HG03469 (cell line): ENCODE results near the gene SC5D.

ENCODE experiments used
- ATAC-seq: cut with Tn5 transposase; IDR thresholded peaks from one replicate; pipeline ENCODE4 v1.9.1; 2021; ENCODE audit warnings: mild to moderate bottlenecking, moderate library complexity, moderate number of reproducible peaks; ENCODE audit not compliant: unreplicated experiment

The SC5D gene, protein sequence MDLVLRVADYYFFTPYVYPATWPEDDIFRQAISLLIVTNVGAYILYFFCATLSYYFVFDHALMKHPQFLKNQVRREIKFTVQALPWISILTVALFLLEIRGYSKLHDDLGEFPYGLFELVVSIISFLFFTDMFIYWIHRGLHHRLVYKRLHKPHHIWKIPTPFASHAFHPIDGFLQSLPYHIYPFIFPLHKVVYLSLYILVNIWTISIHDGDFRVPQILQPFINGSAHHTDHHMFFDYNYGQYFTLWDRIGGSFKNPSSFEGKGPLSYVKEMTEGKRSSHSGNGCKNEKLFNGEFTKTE

DNA sequence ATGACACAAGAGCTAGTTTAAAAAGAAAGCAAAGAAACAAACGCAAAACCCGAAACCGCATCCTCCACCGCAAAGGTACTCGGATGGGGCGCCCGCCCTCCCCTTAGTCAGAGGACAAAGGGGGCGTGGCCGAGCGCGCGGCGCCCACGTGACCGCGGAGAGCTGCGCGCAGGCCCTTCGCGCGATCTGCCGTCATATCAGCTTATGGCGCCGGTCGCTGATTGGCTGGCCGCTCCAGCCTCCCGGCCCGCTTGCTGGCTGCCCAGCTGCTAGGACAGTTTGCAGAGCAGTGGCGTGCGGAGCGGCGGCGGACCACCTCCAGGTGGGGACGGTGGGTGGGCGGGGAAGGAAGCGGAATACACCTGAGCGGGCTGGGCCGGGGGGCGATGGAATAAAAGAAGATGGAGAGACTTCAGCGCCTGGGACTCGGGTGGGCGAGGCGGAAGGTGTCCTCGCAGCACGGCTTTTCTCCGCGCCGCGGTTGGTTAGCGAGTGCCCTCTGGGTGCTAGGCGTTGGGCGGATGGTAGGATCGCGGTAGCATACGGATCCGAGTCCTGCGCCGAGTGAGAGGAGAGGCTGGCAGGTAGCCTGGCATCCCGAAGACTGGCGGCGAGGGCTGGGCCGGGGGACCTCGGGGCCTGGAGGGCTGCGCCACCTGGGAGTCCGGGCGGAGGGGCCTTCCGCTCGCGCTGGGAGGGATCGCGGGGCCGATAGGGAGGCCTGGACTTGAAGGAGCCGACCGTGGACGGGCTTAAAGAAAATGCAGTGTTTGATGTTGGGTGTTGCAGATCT lies at the start of gene SC5D:
TSS of gene SC5D (plus strand) at position 277 of the 793 bp plus-strand sequence. CDS start 10,605 bp downstream, outside the sequence.
- peak; percentile 88 for ATAC-seq

DNA sequence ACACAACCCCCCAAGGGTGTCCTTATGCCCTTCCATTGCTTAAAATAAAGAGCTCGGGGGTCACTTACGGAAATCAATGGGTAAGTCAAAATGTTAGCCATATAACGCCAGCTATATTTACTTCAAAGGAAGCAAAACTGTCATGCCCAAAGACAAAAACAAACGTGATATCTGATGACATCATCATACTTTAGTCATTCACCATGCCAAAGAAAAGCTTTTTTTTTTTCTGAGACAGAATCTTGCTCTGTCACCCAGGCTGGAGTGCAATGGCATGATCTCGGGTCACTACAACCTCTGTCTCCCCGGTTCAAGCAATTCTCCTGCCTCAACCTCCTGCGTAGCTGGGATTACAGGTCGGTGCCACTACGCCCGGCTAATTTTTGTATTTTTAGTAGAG lies 47.7 kb upstream of the SC5D start:
- ATAC-seq: no peak

DNA sequence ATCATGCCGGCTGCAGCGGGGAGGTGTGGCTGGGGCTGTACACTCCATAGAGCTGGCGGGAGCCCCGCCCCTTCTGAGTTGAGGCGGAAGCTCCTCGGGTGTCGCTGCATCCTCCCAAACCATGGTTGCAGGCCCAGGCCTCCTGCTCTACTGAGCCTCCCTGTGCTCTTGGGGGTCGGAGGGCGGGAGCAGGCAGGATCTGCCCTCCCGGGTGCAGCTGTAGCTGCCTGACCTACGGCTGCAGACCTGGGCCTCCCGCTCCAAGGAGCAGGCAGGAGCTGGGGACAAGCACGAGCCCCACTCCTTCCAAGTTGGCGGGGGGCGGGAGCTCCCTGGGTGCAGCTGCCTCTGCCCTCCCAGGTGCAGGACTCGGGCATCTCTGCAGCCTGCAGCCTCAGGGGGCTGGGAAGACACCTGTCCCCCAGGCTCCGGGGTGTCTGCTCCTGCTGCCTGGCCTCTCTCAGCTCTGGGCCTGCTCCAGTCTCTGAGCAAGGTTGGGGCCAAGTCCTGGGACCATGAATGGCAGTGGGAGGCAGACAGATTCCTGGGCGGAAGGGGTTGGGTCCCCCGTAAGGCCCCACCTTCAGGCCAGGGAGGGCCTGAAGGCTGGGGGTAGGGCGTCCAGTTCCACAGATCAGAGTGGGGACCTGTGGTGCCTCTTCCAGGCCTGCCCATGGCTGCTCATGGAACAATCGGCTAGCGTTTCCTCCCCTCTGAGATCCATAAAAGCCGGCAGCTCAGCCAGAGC lies 46.4 kb upstream of the SC5D start:
- no peak for ATAC-seq

DNA sequence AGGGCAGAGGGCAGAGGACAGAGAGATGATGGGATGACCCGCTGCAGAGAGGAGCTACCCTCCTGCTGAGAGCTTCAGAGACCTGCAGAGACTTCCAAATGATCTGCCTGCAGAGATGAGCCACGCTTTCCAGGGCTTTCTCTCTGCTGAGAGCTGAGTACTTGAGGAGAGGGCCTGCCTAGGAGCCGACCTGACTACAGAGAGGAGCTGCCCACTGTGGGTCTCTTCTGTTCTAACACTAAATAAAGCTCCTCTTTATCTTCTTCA lies 45.9 kb upstream of the SC5D start:
- no peak for ATAC-seq

DNA sequence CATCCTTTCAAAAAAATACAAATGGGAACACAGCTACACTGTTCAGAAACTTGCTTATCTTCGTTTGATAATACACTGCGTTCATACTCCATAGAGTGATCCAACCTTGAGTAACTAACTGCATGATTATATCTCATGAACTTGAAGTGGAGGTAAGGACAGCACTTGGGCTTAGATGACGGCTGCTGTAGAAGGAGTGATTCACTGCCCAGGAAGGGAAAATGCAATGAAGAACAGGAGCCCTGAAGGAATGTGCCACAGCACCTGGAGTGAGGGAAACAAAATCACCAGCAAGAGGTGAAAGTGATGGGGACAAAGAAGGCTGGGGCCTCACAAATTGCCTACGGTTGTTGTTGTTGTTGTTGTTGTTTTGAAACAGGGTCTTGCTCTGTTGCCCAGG lies 44.1 kb upstream of the SC5D start:
- no peak for ATAC-seq

DNA sequence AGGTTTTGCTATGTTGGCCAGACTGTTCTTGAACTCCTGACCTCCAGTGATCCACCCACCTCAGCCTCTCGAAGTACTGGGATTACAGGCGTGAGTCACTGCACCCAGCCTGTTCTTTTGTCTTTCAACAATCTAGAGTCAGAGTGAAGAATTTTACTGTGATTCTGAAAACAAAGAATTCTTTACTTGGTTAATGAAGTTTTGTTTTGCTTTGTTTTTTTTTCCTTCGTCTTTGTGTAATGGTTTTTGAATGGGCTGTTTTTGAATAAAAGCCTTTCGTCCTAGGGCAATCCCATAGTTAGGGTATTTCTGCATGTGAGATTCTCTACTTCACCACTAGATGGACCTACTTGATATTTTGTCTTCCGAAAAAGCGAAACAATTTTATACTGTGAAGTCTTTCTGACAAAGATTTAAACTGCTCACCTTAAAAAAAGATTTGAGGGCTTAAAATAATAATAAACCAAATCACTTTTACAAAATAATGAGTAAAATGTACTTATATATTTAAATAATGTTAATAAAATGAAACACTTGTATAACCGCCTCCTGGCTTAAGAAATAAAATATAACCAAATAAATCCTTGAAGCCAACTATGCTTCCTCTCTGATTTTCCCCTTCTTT lies 43.4 kb upstream of the SC5D start:
- ATAC-seq: no peak

DNA sequence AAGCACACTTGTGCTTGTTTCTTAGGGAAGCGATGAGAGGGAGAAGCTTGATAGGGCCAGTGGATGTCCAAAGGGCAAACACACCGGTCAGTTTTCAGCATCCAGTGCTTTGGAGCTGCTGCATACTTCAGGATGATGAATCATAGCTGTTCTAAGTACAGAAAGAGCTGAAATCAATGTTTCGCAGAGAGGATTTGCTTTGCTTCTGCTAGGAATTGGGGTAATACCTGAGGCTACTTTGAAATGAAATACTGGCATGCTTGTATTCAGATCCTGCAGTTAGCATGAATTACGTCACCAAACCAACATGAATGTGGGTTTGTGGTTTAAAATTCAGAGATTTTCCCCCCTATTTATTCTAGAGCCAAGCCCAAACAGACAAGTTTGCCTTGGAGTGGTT lies 41.7 kb upstream of the SC5D start:
- ATAC-seq: no peak

DNA sequence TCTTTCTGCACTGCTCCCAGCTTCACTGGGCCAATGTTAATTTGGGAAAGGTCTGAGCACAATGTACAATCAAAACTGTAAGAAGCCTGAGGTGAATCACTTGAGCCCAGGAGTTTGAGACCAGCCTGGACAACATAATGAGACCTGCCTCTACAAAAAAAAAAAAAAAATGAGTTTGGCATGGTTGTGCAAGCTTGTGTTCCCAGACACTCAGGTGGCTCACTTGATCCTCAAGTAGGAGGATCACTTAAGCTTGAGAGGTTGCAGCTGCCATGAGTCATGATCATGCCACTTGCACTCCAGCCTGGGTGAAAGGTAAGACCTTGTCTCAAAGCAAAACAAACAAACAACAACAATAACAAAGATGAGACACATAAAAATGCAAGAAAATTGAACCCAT lies 38.6 kb upstream of the SC5D start:
- ATAC-seq: no peak

DNA sequence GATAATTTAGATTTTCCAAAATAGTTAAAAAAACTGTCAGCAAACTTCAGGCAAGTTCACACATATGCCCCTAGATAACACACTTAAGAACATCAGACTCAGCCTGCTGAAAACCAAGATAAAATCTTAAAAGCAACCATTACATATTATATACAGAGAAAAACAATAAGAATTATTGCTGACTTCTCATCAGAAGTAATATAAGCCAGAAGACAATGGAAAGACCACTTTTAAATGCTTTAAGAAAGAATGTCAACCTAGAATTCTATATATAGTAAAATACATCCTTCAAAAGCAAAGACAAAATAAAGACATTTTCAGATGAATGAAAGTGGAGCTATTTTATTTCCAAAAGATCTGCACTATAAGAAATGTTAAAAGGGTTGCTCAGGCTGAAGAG lies 37.8 kb upstream of the SC5D start:
- ATAC-seq: no peak

DNA sequence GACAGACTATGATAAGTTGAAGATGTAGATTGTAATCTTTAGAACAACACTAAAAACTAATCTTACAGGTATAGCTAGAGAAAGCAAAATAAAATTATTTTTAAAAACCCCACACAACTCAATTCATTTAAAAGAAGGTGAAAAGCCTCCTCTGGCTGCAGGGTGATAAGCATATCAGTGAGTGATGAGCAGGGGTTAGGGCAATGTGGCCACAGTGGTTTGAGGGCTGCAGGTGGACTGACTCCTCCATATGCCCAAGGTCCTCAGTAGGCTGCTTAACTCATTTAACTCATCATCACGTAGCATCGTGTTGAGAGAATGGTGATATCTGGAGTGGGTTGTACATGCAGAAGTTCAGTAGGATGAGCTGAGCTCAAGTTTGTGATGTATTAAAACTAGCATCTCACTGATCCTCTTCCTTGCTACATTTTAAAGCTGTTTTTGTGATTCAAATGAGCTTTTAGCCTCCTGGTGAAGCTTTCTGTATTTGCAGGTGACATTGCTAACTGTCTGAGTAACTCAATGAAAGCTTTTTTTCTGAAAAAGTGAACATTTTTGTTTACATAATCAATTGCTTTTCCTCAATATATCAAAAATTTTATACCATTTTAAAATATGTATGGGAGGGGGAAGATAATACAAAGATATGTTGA lies 37.0 kb upstream of the SC5D start:
- no peak for ATAC-seq

DNA sequence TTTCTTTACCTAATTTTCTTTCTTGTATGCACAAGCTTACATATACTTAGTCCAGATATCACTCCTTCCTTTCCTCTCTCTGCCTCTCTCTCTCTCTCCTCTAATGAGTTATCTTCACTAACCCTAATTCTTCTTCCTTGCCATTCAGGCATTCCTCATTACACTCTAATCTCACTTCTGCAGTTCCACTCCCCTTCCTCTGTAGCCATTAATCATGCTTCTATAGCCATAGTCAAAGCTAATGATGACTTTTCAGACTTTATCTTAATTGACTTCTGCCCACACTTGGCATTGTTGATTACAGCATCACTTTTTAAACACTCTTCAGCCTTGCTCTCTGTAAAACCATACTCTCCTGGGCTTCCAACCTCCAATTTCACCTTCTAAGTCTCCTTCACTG lies 35.3 kb upstream of the SC5D start:
- ATAC-seq: no peak

DNA sequence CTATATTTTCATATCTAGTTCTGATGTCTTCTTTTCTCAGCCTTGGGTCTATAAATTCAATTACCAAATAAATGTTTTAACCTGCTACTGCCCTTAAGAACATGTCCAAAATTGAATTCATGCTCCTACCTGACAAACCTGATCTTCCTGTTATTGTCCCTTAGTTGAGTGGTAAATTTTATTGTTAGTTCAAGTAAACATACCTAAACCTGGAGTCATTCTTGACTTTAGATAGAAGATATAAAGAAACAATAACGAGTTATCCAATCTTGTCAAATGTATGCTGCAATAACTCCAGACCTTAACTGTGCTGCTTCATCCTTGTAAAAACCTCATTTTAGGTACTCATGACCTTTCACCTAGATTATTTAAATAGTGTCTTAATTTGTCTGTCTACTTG lies 34.6 kb upstream of the SC5D start:
- ATAC-seq: no peak

DNA sequence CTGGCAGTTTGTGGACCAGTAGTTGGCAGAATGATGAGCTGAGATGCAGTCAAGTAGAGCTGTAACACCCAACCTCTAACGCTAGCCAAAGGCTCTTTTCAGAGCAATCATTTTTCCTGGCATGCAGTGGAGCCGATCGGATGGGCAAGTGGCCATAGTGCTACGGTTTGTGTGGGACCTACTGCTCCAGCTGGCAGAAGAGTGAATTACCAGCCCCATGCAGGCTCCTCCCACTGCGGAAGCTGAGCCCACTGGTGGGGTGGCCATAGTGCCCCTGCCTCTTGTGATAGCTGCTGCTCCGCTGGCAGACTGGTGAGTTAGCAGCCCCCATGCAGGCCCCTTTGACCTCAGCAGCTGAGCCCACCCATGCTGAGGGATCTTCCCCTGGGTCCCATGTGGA lies 27.0 kb upstream of the SC5D start:
- ATAC-seq: no peak

DNA sequence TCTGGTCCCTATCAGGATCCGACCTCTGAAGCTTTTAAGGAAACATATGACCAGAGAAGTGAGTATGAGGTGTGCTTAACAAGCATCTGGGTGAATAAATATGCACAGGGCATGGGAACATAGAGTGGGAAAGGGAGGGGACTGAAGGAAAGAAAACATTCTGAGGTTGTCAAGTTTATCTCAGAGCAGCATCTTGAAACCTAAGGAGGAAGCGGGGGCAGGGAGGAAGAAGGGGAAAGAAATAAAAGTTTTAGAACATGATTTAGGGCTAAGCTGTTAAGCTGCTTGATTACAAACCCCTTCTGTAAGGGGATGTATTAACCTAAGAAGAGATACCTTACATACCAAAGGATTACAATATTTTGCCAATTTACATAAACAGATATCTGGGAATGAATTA lies 24.0 kb upstream of the SC5D start:
- ATAC-seq: no peak

DNA sequence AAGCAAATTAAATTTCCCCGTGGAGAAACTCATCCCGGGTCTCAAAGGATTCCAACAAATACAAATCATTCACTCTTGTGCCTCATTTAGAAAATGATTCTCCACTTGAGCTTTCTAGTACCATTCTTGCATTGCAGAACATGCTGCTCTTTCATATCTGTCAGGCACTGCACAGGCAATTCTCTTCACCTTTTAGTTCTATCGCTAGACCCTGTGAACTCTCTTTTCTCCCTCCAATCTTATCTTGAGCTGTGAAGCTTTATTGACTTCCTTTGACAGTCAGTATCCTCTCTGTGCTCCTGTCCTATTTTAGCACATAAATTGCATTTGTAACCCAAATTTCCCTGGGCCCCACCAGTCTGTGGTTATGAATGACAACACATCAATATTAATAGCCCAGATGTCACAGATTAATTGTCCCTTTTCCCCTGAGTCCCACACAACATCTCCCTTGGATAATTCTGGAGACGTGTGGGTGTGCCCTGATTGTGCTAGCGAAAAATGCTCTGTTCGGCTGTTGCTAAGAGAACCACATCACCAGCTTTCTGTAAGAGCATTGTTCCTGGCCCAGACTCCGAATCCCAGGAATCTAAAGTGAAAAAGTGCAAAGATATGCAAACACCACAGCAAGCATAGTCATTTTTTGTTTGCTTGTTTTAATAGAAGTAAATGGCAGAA lies 22.4 kb upstream of the SC5D start:
- no peak for ATAC-seq

DNA sequence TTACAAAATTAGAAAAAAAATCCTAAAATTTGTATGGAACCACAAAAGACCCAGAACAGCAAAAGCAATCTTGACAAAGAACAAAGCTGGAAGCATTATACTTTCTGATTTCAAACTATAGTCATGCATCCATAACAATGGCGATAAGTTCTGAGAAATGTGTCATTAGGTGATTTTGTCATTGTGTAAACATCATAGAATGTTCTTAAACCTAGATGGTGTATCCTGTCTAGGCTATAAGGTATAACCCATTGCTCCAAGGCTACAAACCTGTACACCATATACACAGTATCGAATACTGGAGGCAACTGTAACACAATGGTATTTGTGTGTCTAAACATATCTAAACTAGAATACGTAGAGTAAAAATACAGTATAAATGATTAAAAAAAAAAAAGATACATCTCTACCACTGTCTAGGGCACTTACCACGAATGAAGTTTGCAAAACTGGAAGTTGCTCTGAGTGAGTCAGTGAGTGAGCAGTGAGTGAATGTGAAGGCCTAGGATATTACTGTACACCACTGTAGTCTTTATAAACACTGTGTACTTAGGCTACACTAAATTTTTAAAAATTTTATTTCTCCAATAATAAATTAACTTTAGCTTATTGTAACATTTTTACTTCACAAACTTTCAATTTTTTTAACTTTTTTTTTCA lies 18.1 kb upstream of the SC5D start:
- ATAC-seq: no peak

DNA sequence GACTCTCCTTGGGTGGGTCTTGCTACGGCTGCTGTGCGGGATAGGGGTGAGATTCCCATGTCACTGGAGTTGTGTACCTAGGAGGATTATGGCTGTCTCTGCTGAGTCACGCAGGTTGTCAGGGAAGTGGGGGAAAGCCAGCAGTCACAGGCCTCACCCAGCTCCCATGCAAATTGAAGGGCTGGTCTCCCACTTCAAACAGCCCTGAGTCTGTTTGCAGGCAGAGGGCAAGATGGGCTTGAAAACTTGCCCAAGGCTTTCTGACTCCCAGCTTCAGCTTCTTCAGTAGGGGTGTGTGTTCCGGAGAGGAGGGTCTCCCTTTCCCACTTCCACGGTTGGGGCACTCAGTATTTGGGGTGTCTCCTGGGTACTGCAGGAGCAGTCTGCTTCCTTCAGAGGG lies 10.9 kb upstream of the SC5D start:
- no peak for ATAC-seq

DNA sequence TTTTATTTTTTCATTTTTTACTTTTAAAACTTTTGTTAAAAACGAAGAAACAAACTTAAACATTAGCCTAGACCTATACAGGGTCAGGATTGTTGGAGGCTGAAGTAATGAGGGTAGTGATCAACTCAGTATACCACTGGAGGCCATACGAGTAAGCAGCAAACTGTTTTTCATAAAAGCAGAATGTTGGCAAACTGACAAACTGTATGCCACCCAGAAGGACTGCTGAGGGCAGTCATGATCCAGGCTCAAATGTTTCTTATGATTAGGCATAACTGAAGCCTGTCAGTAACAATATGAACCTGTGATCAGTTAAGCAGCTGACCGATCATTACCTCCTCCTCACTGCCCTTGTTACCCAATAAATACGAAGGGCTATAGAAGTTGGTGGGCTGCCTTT lies 10.2 kb upstream of the SC5D start:
- no peak for ATAC-seq

DNA sequence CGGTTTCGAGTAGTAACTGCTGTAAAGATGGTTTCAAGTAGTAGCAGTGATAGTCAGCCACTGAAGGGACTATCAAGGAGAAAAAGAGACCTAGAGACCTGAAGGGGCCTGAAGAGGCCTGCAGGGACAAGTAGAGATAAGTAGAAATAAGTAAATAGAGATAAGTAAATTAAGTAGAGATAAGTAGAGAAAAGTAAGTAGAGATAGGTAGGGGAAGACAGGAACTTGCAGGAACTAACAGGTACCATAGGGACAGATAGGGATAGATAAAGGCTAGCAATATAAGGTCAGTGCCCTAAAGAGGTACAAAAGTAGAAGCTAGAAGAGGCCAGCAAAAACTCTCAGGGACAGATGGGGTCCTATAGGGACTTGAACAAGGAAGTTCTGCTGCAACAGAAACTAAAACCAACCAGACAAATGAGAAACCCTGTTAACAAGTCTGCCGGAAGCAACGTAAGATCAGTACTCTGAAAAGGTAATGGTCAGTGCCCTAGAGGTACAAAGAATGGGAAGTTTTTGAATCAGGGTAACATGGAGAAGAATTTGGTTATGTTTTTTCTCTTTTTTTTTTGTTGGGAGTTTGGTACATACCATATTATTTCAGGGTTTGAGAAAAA lies 9.6 kb upstream of the SC5D start:
- ATAC-seq: no peak

DNA sequence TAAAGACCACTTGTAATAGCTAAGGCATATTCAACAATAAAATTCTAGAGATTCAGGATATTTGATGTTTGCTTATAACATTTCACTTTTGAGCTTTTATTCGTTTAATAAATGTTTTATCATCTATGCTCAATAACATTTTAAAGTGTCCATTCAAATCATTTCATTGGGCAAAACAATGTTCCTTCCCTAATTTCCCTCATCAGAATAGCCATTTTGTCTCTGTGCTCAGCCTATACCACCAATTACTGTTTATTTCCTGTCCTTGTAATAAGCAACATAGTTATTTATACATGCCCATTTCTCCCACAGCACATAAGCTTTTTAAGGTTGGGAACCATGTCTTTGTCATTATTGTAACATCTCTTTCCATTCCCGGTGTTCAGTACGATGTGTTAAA lies 1.3 kb upstream of the SC5D start:
- no peak for ATAC-seq
